GM12891 (cell line): Measurements from ENCODE around the gene LPIN1.
A peak's percentile ranks its signal among the peaks of the same experiment; 100 is the strongest.
"Not testable (repeated sequence)": the region's sequence is repeated elsewhere in the genome, so short reads cannot be mapped to it uniquely, and the experiment has no call there.

Source experiments
- DNase-seq: peaks from one replicate; pipeline ENCODE4 v3.0.0; 2011; ENCODE audit warnings: low spot score; ENCODE audit not compliant: insufficient read length
- FAIRE-seq: peaks from 2 replicates; lab custom pipeline; 2011; peaks lifted over from hg19 to GRCh38; lab: Jason Lieb, UNC
- PAX5 ChIP-seq: IDR thresholded peaks from 2 replicates; pipeline ENCODE4 v1.6.1; 2011; ENCODE audit warnings: low read length, moderate library complexity, mild to moderate bottlenecking; ENCODE audit not compliant: insufficient read depth, severe bottlenecking
- POLR2A ChIP-seq: IDR thresholded peaks from 2 replicates; pipeline ENCODE4 v1.6.1; 2011; ENCODE audit warnings: low read depth, low read length, control low read depth
- POLR2AphosphoS5 ChIP-seq: IDR thresholded peaks from 2 replicates; pipeline ENCODE4 v1.6.1; 2011; ENCODE audit warnings: low read depth, low read length, control low read depth
- POU2F2 ChIP-seq: IDR thresholded peaks from 2 replicates; pipeline ENCODE4 v1.6.1; 2011; ENCODE audit warnings: low read depth, mild to moderate bottlenecking, control low read depth, low read length, moderate library complexity
- SPI1 ChIP-seq: IDR thresholded peaks from 2 replicates; pipeline ENCODE4 v1.6.1; 2011; ENCODE audit warnings: low read depth, low read length, control low read depth
- TAF1 ChIP-seq: IDR thresholded peaks from 2 replicates; pipeline ENCODE4 v1.6.1; 2011; ENCODE audit warnings: low read depth, low read length, control low read depth

The LPIN1 gene

GRCh38 chr2:11814979-11815510, 68.6 kb downstream of the LPIN1 start:
- no peak for TF ChIP-seq SPI1
- TF ChIP-seq POU2F2, result no peak
- TF ChIP-seq POLR2AphosphoS5, result no peak
- no peak for TF ChIP-seq POLR2A
- TF ChIP-seq PAX5, result no peak
- no peak for TF ChIP-seq TAF1
- no peak for DNase-seq
- no peak for FAIRE-seq

- FAIRE-seq, DNase-seq: not testable (repeated sequence)
Measured at GRCh38 chr2:11816935-11817334, 70.5 kb downstream of the LPIN1 start.

GRCh38 chr2:11819235-11819729, 72.8 kb downstream of the LPIN1 start:
- DNase-seq (no peak), FAIRE-seq (no peak)
- TF ChIP-seq SPI1, result no peak
- TF ChIP-seq POU2F2, result no peak
- no peak for TF ChIP-seq POLR2AphosphoS5
- no peak for TF ChIP-seq TAF1
- TF ChIP-seq POLR2A, result no peak

- FAIRE-seq, result no peak
- TF ChIP-seq POLR2AphosphoS5, result no peak
- no peak for TF ChIP-seq POLR2A
- no peak for TF ChIP-seq POU2F2
- TF ChIP-seq SPI1, result no peak
- TF ChIP-seq TAF1, result no peak
- TF ChIP-seq PAX5, result no peak
- no peak for DNase-seq
Measured at GRCh38 chr2:11820650-11821049, 74.2 kb downstream of the LPIN1 start.

- DNase-seq (no peak), FAIRE-seq (no peak)
- TF ChIP-seq TAF1 (no peak), PAX5 (no peak), POLR2A (no peak), POU2F2 (no peak), SPI1 (no peak), POLR2AphosphoS5 (no peak)
Measured at GRCh38 chr2:11821705-11822104, 75.3 kb downstream of the LPIN1 start.

GRCh38 chr2:11822359-11822745, 75.9 kb downstream of the LPIN1 start:
- DNase-seq, FAIRE-seq: not testable (repeated sequence)

- no peak for TF ChIP-seq POU2F2
- TF ChIP-seq POLR2A, result no peak
- no peak for TF ChIP-seq SPI1
- TF ChIP-seq TAF1, result no peak
- DNase-seq (no peak), FAIRE-seq (no peak)
Measured at GRCh38 chr2:11822746-11823451, 76.5 kb downstream of the LPIN1 start.

GRCh38 chr2:11824901-11825828, 78.7 kb downstream of the LPIN1 start:
- TF ChIP-seq TAF1 (no peak), POU2F2 (no peak), SPI1 (no peak), POLR2AphosphoS5 (no peak), POLR2A (no peak), PAX5 (no peak)
- FAIRE-seq, result no peak
- DNase-seq, result no peak

GRCh38 chr2:11827547-11827946, 81.1 kb downstream of the LPIN1 start:
- no peak for DNase-seq
- TF ChIP-seq PAX5 (no peak), POLR2AphosphoS5 (no peak), SPI1 (no peak), POLR2A (no peak), POU2F2 (no peak), TAF1 (no peak)
- no peak for FAIRE-seq

GRCh38 chr2:11828933-11829323, 82.5 kb downstream of the LPIN1 start:
- FAIRE-seq, result peak; percentile 13
- TF ChIP-seq PAX5, result no peak
- TF ChIP-seq TAF1, result no peak
- TF ChIP-seq POU2F2, result 0 out of 2 replicates have a peak, but pooled peaks have one; percentile 25
- no peak for TF ChIP-seq SPI1

More at GRCh38 chr2:11828933-11829323, 82.5 kb downstream of the LPIN1 start:
- no peak for DNase-seq
